ENCODE measurements around the gene CCNL1.

CCNL1 gene

GRCh38 chr3:157176934-157177333 lies 17.0 kb upstream of the CCNL1 start:
- Histone ChIP-seq H3K79me2 (ENCODE audit: insufficient read depth, low read length) (peaks cover 26% of the 10 kb centered on the region), H2AFZ (ENCODE audit: low read length) (no peak overlapping the region), H3K9me3 (ENCODE audit: insufficient read depth, low read depth, low read length) (no peaks in the 10 kb centered on the region), H4K20me1 (ENCODE audit: insufficient read depth, low read length, poor library complexity, severe bottlenecking) (peaks cover 4% of the 10 kb centered on the region), H3K36me3 (ENCODE audit: insufficient read depth, low read length) (no peaks in the 10 kb centered on the region), H3K4me2 (ENCODE audit: low read depth, low read length, poor library complexity, severe bottlenecking) (peak overlapping the region; percentile 92), H3K9me2 (replicated peaks; ENCODE audit: low read depth, low read length) (no peaks in the 10 kb centered on the region), H3K4me3 (ENCODE audit: low read length, poor library complexity, severe bottlenecking) (peak overlapping the region; percentile 96), H3K9ac (ENCODE audit: low read depth, low read length, poor library complexity, severe bottlenecking) (peak overlapping the region; percentile 93), H3F3A (ENCODE audit: low read depth) (no peaks in the 10 kb centered on the region), H3K27me3 (ENCODE audit: insufficient read depth, low read length, poor library complexity, severe bottlenecking) (no peaks in the 10 kb centered on the region), H3K4me1 (ENCODE audit: insufficient read depth, low read length, poor library complexity, severe bottlenecking) (peaks cover 23% of the 10 kb centered on the region)
- TF ChIP-seq EZH2phosphoT487 (IDR thresholded peaks at IDR 0.05; ENCODE audit: borderline replicate concordance): no peak
- TF ChIP-seq, protein P1, sequence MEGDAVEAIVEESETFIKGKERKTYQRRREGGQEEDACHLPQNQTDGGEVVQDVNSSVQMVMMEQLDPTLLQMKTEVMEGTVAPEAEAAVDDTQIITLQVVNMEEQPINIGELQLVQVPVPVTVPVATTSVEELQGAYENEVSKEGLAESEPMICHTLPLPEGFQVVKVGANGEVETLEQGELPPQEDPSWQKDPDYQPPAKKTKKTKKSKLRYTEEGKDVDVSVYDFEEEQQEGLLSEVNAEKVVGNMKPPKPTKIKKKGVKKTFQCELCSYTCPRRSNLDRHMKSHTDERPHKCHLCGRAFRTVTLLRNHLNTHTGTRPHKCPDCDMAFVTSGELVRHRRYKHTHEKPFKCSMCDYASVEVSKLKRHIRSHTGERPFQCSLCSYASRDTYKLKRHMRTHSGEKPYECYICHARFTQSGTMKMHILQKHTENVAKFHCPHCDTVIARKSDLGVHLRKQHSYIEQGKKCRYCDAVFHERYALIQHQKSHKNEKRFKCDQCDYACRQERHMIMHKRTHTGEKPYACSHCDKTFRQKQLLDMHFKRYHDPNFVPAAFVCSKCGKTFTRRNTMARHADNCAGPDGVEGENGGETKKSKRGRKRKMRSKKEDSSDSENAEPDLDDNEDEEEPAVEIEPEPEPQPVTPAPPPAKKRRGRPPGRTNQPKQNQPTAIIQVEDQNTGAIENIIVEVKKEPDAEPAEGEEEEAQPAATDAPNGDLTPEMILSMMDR (conservative IDR thresholded peaks at IDR 0.05; ENCODE audit: low read length): no peak

DNA sequence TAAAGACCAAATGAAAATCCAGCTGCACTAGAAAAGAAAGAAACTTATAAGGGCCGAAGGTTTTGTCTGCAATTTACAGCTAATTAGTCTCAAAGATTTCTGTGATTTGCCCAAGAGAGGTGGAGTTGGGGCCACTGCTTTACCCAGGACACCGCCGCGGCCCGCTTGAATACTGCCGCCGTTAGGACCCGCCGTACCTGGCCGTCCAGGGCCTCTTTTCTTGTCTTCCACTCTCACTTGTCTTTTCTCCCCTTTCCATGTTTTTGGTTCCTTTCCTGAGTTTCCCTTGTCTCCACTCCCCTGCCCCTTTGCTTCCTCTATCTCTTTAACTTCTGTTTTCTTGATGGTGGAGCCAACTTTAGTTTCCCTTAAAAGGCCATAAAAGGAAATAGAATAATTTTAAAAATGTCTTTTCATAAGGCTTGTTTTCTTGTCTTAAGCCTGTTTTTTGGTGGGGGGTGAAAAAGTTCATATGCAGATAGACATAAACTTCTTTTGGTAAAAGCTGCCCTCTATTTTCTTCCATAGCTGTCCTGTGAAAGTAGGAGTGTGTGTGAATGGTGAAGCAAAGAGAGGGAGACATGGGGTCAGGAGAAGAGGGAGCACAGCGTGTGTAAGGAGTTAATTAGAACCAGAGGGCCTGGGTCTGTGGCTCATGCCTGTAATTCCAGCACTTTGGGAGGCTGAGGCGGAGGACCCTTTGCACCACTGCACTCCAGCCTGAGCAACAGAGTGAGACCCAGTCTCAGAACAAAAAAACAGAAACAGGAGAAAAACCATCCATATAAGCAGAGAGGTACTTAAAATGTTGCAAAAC lies 16.0 kb upstream of the CCNL1 start:
- Histone ChIP-seq H3K4me2 (ENCODE audit: low read depth, low read length, poor library complexity, severe bottlenecking) (peak overlapping the region; percentile 92), H3K9me3 (ENCODE audit: insufficient read depth, low read depth, low read length) (no peaks in the 10 kb centered on the region), H4K20me1 (ENCODE audit: insufficient read depth, low read length, poor library complexity, severe bottlenecking) (peaks cover 4% of the 10 kb centered on the region), H3K27me3 (ENCODE audit: insufficient read depth, low read length, poor library complexity, severe bottlenecking) (no peaks in the 10 kb centered on the region), H3K9me2 (replicated peaks; ENCODE audit: low read depth, low read length) (no peaks in the 10 kb centered on the region), H3K36me3 (ENCODE audit: insufficient read depth, low read length) (no peaks in the 10 kb centered on the region), H2AFZ (ENCODE audit: low read length) (peak overlapping the region; percentile 88), H3K4me3 (ENCODE audit: low read length, poor library complexity, severe bottlenecking) (peak overlapping the region; percentile 96), H3K4me1 (ENCODE audit: insufficient read depth, low read length, poor library complexity, severe bottlenecking) (peaks cover 23% of the 10 kb centered on the region), H3F3A (ENCODE audit: low read depth) (no peaks in the 10 kb centered on the region), H3K79me2 (ENCODE audit: insufficient read depth, low read length) (peaks cover 26% of the 10 kb centered on the region), H3K9ac (ENCODE audit: low read depth, low read length, poor library complexity, severe bottlenecking) (peak overlapping the region; percentile 93)
- TF ChIP-seq, protein P1 (conservative IDR thresholded peaks at IDR 0.05; ENCODE audit: low read length): no peak
- TF ChIP-seq EZH2phosphoT487 (IDR thresholded peaks at IDR 0.05; ENCODE audit: borderline replicate concordance): no peak

DNA sequence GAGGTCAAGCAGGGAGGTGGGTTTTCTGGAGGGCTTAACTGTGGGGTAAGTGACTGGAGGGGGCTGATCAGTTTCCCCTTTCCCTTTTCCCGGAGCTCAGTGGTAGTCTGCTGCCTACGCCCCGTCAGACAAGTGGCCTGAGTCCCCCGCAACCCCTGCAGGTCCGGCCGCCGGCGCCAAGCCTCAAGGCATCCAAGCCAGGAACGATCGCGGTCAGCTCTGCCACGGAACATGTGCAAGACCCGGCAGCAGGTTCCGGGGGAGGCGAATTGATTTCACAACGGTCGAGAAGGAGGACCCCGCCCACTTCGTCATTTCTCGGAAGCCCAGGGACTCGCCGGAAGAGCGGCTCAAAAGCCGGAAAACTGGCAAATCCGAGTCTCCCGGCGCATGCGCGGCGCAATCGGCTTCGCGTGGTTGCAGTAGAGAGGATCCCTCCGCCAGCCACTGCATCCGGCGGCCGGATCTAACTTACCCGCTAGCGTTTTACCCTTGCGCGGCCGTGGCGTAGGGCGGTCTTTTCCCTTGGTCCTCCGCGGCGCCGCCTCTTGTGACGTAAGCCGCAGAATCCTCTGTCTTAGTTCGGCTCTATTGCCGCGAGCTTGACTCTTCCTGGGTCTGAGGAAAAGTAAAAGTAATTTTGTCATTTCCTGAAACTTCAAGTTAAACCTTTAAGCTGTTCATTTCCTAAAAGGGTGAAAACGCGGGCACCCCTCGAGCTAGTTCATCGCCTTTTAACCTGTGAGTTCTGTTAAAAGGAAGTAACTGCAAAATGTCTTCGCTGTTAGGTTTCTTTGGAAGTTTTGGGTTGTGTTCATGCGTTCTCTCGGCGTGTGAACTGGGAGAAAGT lies 14.9 kb upstream of the CCNL1 start:
- Histone ChIP-seq H2AFZ (ENCODE audit: low read length) (peak overlapping the region; percentile 88), H3K4me2 (ENCODE audit: low read depth, low read length, poor library complexity, severe bottlenecking) (peak overlapping the region; percentile 92), H3K4me1 (ENCODE audit: insufficient read depth, low read length, poor library complexity, severe bottlenecking) (peaks cover 23% of the 10 kb centered on the region), H3K9ac (ENCODE audit: low read depth, low read length, poor library complexity, severe bottlenecking) (peak overlapping the region; percentile 93), H3K9me3 (ENCODE audit: insufficient read depth, low read depth, low read length) (no peaks in the 10 kb centered on the region), H3K9me2 (replicated peaks; ENCODE audit: low read depth, low read length) (no peaks in the 10 kb centered on the region), H3K27me3 (ENCODE audit: insufficient read depth, low read length, poor library complexity, severe bottlenecking) (no peaks in the 10 kb centered on the region), H3K36me3 (ENCODE audit: insufficient read depth, low read length) (no peaks in the 10 kb centered on the region), H4K20me1 (ENCODE audit: insufficient read depth, low read length, poor library complexity, severe bottlenecking) (peaks cover 4% of the 10 kb centered on the region), H3F3A (ENCODE audit: low read depth) (no peaks in the 10 kb centered on the region), H3K79me2 (ENCODE audit: insufficient read depth, low read length) (peaks cover 26% of the 10 kb centered on the region), H3K4me3 (ENCODE audit: low read length, poor library complexity, severe bottlenecking) (peak overlapping the region; percentile 96)
- TF ChIP-seq, protein P1 (conservative IDR thresholded peaks at IDR 0.05; ENCODE audit: low read length): no peak
- no peak for TF ChIP-seq EZH2phosphoT487 (IDR thresholded peaks at IDR 0.05; ENCODE audit: borderline replicate concordance)

Data from Loucy (cell line).